NB4 (cell line): ENCODE results near the gene KLHL2.
A peak's percentile ranks its signal among the peaks of the same experiment; 100 is the strongest.

Experiments used
- MYC ChIP-seq: IDR thresholded peaks from 2 replicates; pipeline ENCODE4 v1.6.1; 2011; ENCODE audit warnings: low read depth, low read length
- POLR2A ChIP-seq: IDR thresholded peaks from 2 replicates; pipeline ENCODE4 v1.6.1; 2011; ENCODE audit warnings: mild to moderate bottlenecking; ENCODE audit not compliant: insufficient read length; ENCODE audit errors: extremely low read depth
- TF ChIP-seq, protein P1 (sequence below): IDR thresholded peaks from one replicate; pipeline ENCODE4 v1.5.1; 2012; ENCODE audit warnings: low read depth, low read length
- TF ChIP-seq, protein P2 (sequence below): IDR thresholded peaks from 2 replicates; pipeline ENCODE4 v1.6.1; 2011; ENCODE audit warnings: low read depth, low read length

DNA sequence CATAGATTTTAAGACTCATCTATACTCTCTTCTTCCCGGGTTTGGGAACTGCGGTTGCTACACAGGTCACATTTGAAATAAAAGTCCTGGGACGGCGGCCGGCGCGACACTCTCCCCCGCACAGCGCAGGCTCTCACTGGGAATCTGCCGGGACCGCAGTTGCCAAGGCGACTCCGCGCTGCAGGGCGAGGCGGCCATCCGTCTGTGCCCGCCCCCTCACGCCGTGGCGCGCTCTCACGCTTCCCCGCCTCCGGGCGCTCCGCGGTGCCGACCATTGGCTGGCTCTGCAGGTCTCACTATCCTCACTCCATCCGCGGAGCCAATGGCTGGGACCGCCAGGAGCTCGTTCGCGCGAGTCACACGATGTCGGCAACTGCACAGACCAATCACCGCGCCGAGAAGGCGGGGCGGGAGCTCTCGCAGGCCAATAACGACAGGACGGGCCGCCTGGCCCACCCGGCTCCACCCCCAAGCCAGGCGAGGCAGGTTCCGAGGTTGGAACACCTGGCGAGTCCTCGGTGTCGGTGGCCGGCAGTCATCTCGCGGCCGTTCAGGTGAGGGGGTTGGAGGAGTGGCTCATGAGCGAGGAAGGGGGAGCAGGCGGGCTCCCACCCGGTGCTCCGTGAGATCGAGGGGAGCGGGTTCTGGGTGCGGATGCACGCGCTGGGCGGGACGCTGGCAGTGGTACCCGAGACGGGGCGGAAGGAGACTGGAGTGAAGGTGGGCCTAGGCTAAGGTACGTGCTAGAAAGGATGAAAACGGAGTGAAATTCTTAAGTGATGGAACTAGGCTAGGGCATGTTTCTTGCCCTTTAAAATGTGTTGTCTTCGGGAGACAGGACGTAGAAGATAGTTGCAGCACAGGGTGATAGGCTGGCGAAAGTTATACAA, 120.1 kb downstream of the KLHL2 start, which contains the start of gene MSMO1:
- TF ChIP-seq, protein P1, sequence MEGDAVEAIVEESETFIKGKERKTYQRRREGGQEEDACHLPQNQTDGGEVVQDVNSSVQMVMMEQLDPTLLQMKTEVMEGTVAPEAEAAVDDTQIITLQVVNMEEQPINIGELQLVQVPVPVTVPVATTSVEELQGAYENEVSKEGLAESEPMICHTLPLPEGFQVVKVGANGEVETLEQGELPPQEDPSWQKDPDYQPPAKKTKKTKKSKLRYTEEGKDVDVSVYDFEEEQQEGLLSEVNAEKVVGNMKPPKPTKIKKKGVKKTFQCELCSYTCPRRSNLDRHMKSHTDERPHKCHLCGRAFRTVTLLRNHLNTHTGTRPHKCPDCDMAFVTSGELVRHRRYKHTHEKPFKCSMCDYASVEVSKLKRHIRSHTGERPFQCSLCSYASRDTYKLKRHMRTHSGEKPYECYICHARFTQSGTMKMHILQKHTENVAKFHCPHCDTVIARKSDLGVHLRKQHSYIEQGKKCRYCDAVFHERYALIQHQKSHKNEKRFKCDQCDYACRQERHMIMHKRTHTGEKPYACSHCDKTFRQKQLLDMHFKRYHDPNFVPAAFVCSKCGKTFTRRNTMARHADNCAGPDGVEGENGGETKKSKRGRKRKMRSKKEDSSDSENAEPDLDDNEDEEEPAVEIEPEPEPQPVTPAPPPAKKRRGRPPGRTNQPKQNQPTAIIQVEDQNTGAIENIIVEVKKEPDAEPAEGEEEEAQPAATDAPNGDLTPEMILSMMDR: no peak
- TF ChIP-seq POLR2A (peak; percentile 65), MYC (0 out of 2 replicates have a peak, but pooled peaks have one; percentile 4)
- TF ChIP-seq, protein P2, sequence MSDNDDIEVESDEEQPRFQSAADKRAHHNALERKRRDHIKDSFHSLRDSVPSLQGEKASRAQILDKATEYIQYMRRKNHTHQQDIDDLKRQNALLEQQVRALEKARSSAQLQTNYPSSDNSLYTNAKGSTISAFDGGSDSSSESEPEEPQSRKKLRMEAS: 0 out of 2 replicates have a peak, but pooled peaks have one; percentile 24
